Ovary (tissue), 9 donors: ENCODE results near the gene DPY19L3. TPM values are rescaled to one million over a fixed set of nuclear protein-coding genes. Genes with fewer than 3 reads are reported as not detected.
"Not testable (repeated sequence)": the region's sequence is repeated elsewhere in the genome, so short reads cannot be mapped to it uniquely, and the experiment has no call there.

Experiments used
- DNase-seq, 5 donors: peaks; one replicate each; pipeline ENCODE4 v3.0.0-alpha.2; 2019 to 2020
- H3K27ac ChIP-seq, 2 donors: fragments of 200-600 bp; one replicate each; pipeline versions ENCODE4 v1.5.1 to v1.8.0; 2019 to 2022
- H3K27me3 ChIP-seq: fragments of 200-600 bp; one replicate; pipeline ENCODE4 v1.8.0; 2022
- H3K36me3 ChIP-seq: fragments of 200-600 bp; sonication (generic); one replicate; pipeline ENCODE4 v1.5.1; 2019
- H3K4me1 ChIP-seq: one replicate; pipeline ENCODE4 v1.8.1; 2013; ENCODE audit warnings: mild to moderate bottlenecking, moderate library complexity; ENCODE audit not compliant: insufficient read depth
- H3K4me3 ChIP-seq: fragments of 200-600 bp; sonication (generic); one replicate; pipeline ENCODE4 v1.5.1; 2017
- H3K9me3 ChIP-seq, 2 donors: fragments of 200-600 bp in 1 of 2; sonication (generic) in 1 of 2; one replicate each; pipeline versions ENCODE4 v1.5.1 to v1.8.1; 2013 to 2019; ENCODE audit warnings: mild to moderate bottlenecking in 1 of 2, moderate library complexity in 1 of 2
- EP300 ChIP-seq: sonication (generic); formaldehyde crosslinking; IDR thresholded peaks from one replicate; pipeline ENCODE4 v1.6.1; 2017; ENCODE audit warnings: antibody characterized with exemption
- POLR2A ChIP-seq: fragments of 450-650 bp; IDR thresholded peaks from one replicate; pipeline ENCODE4 v1.6.1; 2017; ENCODE audit warnings: antibody characterized with exemption, mild to moderate bottlenecking, moderate library complexity
- WGBS, 3 donors: extraction: QIAGEN DNeasy Blood & Tissue Kit in 1 of 3; methylation state at CpG; one replicate each; pipeline versions ENCODE4 v1.1.5 to v1.1.7; 2013 to 2017; 5-methylcytosine and 5-hydroxymethylcytosine counted together
- intact Hi-C, 4 donors: fragments of 100-400 bp; cut with DNase I; formaldehyde crosslinking; loops; one replicate each; pipeline versions ENCODE4 v1.11.0 to v1.15.1; 2022 to 2023
- polyA plus RNA-seq, 2 donors: library from polyadenylated mRNA; stranded (reverse); fragments of 200-250 nt in 1 of 2; fragments of 350-450 nt in 1 of 2; fragmentation: Illumina TruSeq in 1 of 2; extraction: RNeasy Lipid Tissue Mini Kit (QIAGEN cat#74804) in 1 of 2; gene quantifications; one replicate each; pipeline ENCODE4 v1.2.3, GENCODE V29; 2013 to 2014
- total RNA-seq, 7 donors: library from RNA; depleted of rRNA in 2 of 7; stranded (reverse); fragments of >200 nt in 2 of 7; fragmentation: NEBNext Ultra II Directional in 3 of 7; extraction: Animal tissue kit (Norgen Biotek cat#: 25700) in 3 of 7; gene quantifications; one replicate each; pipeline versions ENCODE4 v1.1.0 to v1.2.4, GENCODE V29; 2016 to 2023
- TF ChIP-seq, protein P1 (sequence below), 3 donors: fragments of 450-650 bp in 2 of 3; fragments of 200-600 bp in 1 of 3; IDR thresholded peaks; one replicate each; pipeline versions ENCODE4 v1.5.1 to v1.8.0; 2016 to 2022; ENCODE audit warnings: antibody characterized with exemption in 3 of 3, mild to moderate bottlenecking in 1 of 3
- donor health status: DM: no; HTN: no; CAD: no; lungs with moderate emphysema.
- donor health status: DM: no; HTN: no; CAD: no.
- donor health status: Bipolar disorder and iron deficiency.
- donor health status: DM: yes; HTN: yes; CAD: no.
- donor health status: DM: no; HTN: no; CAD: no.
- donor health status: DM: yes; HTN: yes; CAD: no.

The DPY19L3 gene
- total and polyA plus RNA-seq, 9 donors: 9.6 to 49.8 (median 43.9) TPM

DNA sequence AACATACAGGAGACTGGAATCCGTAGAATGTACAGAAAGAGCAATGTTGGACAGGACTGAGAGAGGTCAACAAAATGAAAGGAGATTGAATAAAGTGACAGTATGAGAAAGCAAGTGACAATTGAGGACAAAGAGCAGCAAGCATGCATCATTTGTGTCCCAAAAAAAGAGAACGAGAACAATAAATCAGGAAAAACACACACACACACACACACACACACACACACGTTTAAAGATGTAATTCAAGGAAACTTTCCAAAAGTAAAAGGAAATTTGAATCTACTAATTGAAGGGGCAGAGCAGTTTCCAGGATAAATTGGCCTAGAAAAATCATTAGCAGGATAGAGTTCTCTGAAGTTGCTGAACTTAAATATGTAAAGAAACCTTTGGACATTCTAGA lies 16.9 kb downstream of the DPY19L3 start:
- H3K27me3 ChIP-seq: no peaks in the 10 kb centered on the region
- no peaks in the 10 kb centered on the region for H3K36me3 ChIP-seq
- WGBS, 3 donors: 77 to 84% (median 83%) methylated on average over 3 of the region's 3 CpGs
- no peaks in the 10 kb centered on the region for H3K4me1 ChIP-seq
- no peak overlapping the region for H3K4me3 ChIP-seq
- intact Hi-C loops: no loop called here
- no peak for DNase-seq
- no peak overlapping the region for H3K27ac ChIP-seq
- TF ChIP-seq EP300 (no peak), POLR2A (no peak)
- TF ChIP-seq, protein P1, sequence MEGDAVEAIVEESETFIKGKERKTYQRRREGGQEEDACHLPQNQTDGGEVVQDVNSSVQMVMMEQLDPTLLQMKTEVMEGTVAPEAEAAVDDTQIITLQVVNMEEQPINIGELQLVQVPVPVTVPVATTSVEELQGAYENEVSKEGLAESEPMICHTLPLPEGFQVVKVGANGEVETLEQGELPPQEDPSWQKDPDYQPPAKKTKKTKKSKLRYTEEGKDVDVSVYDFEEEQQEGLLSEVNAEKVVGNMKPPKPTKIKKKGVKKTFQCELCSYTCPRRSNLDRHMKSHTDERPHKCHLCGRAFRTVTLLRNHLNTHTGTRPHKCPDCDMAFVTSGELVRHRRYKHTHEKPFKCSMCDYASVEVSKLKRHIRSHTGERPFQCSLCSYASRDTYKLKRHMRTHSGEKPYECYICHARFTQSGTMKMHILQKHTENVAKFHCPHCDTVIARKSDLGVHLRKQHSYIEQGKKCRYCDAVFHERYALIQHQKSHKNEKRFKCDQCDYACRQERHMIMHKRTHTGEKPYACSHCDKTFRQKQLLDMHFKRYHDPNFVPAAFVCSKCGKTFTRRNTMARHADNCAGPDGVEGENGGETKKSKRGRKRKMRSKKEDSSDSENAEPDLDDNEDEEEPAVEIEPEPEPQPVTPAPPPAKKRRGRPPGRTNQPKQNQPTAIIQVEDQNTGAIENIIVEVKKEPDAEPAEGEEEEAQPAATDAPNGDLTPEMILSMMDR (IDR thresholded peaks at IDR 0.05): no peak
- no peaks in the 10 kb centered on the region for H3K9me3 ChIP-seq

DNA sequence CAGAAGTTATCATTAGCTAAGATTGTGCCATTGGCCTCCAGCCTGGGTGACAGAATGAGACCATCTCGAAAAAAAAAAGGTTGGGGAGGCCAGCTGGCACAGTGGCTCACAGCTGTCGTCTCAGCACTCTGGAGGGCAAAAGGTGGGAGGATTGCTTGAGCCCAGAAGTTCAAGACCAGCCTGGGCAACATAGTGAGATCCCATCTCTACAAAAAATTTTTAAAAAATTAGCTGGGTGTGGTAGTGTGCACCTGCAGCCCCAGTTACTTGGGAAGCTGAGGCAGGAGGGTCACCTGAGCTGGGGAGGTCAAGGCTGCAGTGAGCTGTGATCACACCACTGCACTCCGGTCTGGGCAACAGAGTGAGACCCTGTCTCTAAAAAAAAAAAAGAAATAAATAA lies 18.4 kb downstream of the DPY19L3 start:
- H3K4me3 ChIP-seq, H3K27ac ChIP-seq, H3K9me3 ChIP-seq, H3K27me3 ChIP-seq, DNase-seq, H3K36me3 ChIP-seq, intact Hi-C loops, H3K4me1 ChIP-seq: not testable (repeated sequence)
- 95 to 98% (median 97%) methylated on average over 3 of the region's 3 CpGs for WGBS, 3 donors

DNA sequence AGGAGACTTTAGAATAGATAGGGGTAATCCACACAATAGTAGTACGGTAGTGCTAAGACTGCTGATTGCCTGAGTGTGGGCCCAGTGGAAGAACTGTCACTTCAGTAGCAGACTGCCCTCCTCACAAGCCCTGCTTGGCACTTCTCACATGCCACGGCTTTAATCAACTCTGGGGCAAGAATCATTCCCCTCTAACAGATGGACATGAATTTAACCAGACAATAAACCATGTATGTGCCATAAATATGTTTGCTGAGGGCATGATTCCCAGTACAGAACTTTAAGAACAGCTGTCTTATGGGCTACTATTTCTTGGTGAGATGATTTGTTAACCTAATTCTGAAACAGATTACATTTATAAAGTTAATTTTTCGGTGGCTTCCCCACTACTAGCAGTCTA lies 22.0 kb downstream of the DPY19L3 start:
- 88 to 93% (median 88%) methylated on average over 3 of the region's 3 CpGs for WGBS, 3 donors
- Histone ChIP-seq H3K27me3 (no peaks in the 10 kb centered on the region), H3K27ac (no peak overlapping the region), H3K9me3 (no peaks in the 10 kb centered on the region), H3K4me3 (no peak overlapping the region), H3K4me1 (no peaks in the 10 kb centered on the region), H3K36me3 (no peaks in the 10 kb centered on the region)
- intact Hi-C loops: no loop called here
- DNase-seq: no peak
- no peak for TF ChIP-seq EP300
- no peak for TF ChIP-seq POLR2A
- TF ChIP-seq, protein P1 (IDR thresholded peaks at IDR 0.05): no peak

DNA sequence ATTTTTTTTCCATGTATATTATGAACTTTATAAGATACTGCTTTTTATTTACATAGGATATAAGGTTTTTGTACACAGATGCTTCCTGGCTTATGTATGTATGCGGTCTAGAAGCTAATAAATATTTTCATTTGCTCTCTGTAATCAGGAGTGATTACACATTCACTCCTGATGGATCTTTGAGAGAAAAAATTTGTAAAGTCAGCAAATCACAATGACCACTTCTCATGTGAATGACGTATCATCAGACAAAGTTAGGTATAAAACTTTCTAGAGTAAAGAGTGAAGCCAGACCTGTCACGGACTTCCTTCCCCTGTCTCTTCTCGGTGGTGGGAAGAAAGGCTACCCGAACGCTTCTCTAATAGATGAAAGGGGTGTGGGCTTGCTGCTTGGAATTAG lies 31.1 kb downstream of the DPY19L3 start:
- TF ChIP-seq EP300: no peak
- TF ChIP-seq POLR2A: no peak
- TF ChIP-seq, protein P1 (IDR thresholded peaks at IDR 0.05): no peak
- Histone ChIP-seq H3K4me1 (no peaks in the 10 kb centered on the region), H3K4me3 (no peak overlapping the region), H3K27me3 (no peaks in the 10 kb centered on the region), H3K36me3 (no peaks in the 10 kb centered on the region), H3K9me3 (no peaks in the 10 kb centered on the region), H3K27ac (no peak overlapping the region)
- WGBS, 3 donors: 91 to 95% (median 95%) methylated on average over 6 of the region's 6 CpGs
- no peak for DNase-seq
- intact Hi-C loops: no loop called here

GRCh38 chr19:32437096-32437495 lies 31.5 kb downstream of the DPY19L3 start:
- H3K27ac ChIP-seq: no peak overlapping the region
- no peaks in the 10 kb centered on the region for H3K36me3 ChIP-seq
- intact Hi-C loops: no loop called here
- DNase-seq: no peak
- no peaks in the 10 kb centered on the region for H3K27me3 ChIP-seq
- H3K4me3 ChIP-seq: no peak overlapping the region
- no peaks in the 10 kb centered on the region for H3K9me3 ChIP-seq
- WGBS, 3 donors: 85 to 95% (median 94%) methylated on average over 1 of the region's 1 CpG
- TF ChIP-seq EP300 (no peak), POLR2A (no peak)
- TF ChIP-seq, protein P1 (IDR thresholded peaks at IDR 0.05): no peak
- no peaks in the 10 kb centered on the region for H3K4me1 ChIP-seq
